K562 (cell line): ENCODE results near the gene SLC22A23. TPM values are rescaled to one million over a fixed set of nuclear protein-coding genes. Genes with fewer than 3 reads are reported as not detected.

Source experiments
- CHD1 ChIP-seq: fragments of 200-600 bp; sonication (generic); IDR thresholded peaks from one replicate; pipeline ENCODE4 v1.6.1; 2012; ENCODE audit warnings: mild to moderate bottlenecking, moderate library complexity, low read length, inconsistent platforms
- FOXP1 ChIP-seq: sonication (generic); formaldehyde crosslinking; IDR thresholded peaks from 2 replicates; pipeline ENCODE4 v1.8.0; 2022; ENCODE audit warnings: mild to moderate bottlenecking, missing genetic modification reagents
- FOXP4 ChIP-seq: sonication (generic); formaldehyde crosslinking; IDR thresholded peaks from 2 replicates; pipeline ENCODE4 v1.8.0; 2022; ENCODE audit warnings: mild to moderate bottlenecking, missing genetic modification reagents, borderline replicate concordance
- FUS ChIP-seq: fragments of 200-400 bp; formaldehyde crosslinking; optimal IDR thresholded peaks from 2 replicates; pipeline ENCODE3; 2017; ENCODE audit warnings: low read depth, low read length
- HMGN3 ChIP-seq: IDR thresholded peaks from 2 replicates; pipeline ENCODE4 v1.6.1; 2011; ENCODE audit warnings: borderline replicate concordance, low read depth, mild to moderate bottlenecking, mixed read lengths, low read length; ENCODE audit not compliant: insufficient read length; ENCODE audit errors: extremely low read depth
- MAX ChIP-seq: sonication (generic); formaldehyde crosslinking; IDR thresholded peaks from 2 replicates; pipeline ENCODE4 v1.9.0; 2022; ENCODE audit warnings: mild to moderate bottlenecking, missing genetic modification reagents
- MTA2 ChIP-seq: fragments of 450-650 bp; IDR thresholded peaks from 2 replicates; pipeline ENCODE4 v1.6.1; 2016; ENCODE audit warnings: low read depth
- NCOA4 ChIP-seq: fragments of 450-650 bp; IDR thresholded peaks from 2 replicates; pipeline ENCODE4 v1.6.1; 2018; ENCODE audit warnings: mild to moderate bottlenecking; ENCODE audit not compliant: partially characterized antibody
- NFE2 ChIP-seq: IDR thresholded peaks from 2 replicates; pipeline ENCODE4 v1.6.1; 2014; ENCODE audit warnings: antibody characterized with exemption, low read depth
- PHB2 ChIP-seq: fragments of 450-650 bp; IDR thresholded peaks from 2 replicates; pipeline ENCODE4 v1.6.1; 2017; ENCODE audit warnings: low read depth
- RNF2 ChIP-seq: sonication (generic); IDR thresholded peaks from 2 replicates; pipeline ENCODE4 v1.6.1; 2016
- SMAD2 ChIP-seq: fragments of 150-350 bp; IDR thresholded peaks from 2 replicates; pipeline ENCODE4 v1.6.1; 2014; ENCODE audit warnings: low read depth, mild to moderate bottlenecking, low read length
- STAT5B ChIP-seq: fragments of 250-450 bp; sonication (Bioruptor Pico); IDR thresholded peaks from 2 replicates; pipeline ENCODE4 v1.8.0; 2021; ENCODE audit warnings: mild to moderate bottlenecking, inconsistent platforms
- THAP12 ChIP-seq: fragments of 250-450 bp; sonication (Bioruptor Pico); IDR thresholded peaks from 2 replicates; pipeline ENCODE4 v1.9.0; 2021; ENCODE audit warnings: mild to moderate bottlenecking, inconsistent platforms
- USF1 ChIP-seq: sonication (generic); formaldehyde crosslinking; IDR thresholded peaks from 2 replicates; pipeline ENCODE4 v1.9.0; 2022; ENCODE audit warnings: mild to moderate bottlenecking, missing genetic modification reagents
- ZFP36 ChIP-seq: fragments of 150-350 bp; IDR thresholded peaks from 2 replicates; pipeline ENCODE4 v1.6.1; 2018; ENCODE audit warnings: low read length, low read depth; ENCODE audit not compliant: partially characterized antibody
- ZMIZ1 ChIP-seq, 2 experiments: fragments of 150-350 bp in 1 of 2; IDR thresholded peaks; 2 replicates each; pipeline ENCODE4 v1.6.1; 2012 to 2016; ENCODE audit warnings: low read depth in 2 of 2, low read length in 2 of 2, mild to moderate bottlenecking in 1 of 2, moderate library complexity in 1 of 2
- ZNF174 ChIP-seq: fragments of 250-450 bp; sonication (Bioruptor Pico); IDR thresholded peaks from 2 replicates; pipeline ENCODE4 v1.4.0; 2020; ENCODE audit warnings: mild to moderate bottlenecking
- ZNF589 ChIP-seq: fragments of 200-800 bp; sonication (Bioruptor generic); IDR thresholded peaks from 2 replicates; pipeline ENCODE4 v1.6.1; 2016; ENCODE audit warnings: low read depth, missing genetic modification characterization, missing compliant biosample characterization
- polyA plus RNA-seq, 8 experiments: library from polyadenylated mRNA; depleted of rRNA in 4 of 8; stranded (reverse) in 5 of 8; unstranded in 3 of 8; fragments of >200 nt; fragmentation: Nextera tagmentation in 2 of 8; fragmentation: Illumina TruSeq in 1 of 8; extraction: Ambion mirVana in 2 of 8; extraction: Trizol in 1 of 8; gene quantifications; 2 replicates each; pipeline versions ENCODE4 v1.2.1 to v1.2.3, GENCODE V29; 2011 to 2014; ENCODE audit warnings: inconsistent platforms in 1 of 8, missing spikeins in 1 of 8
- total RNA-seq, 7 experiments: library from RNA; depleted of rRNA in 6 of 7; stranded (reverse); fragments of >200 nt in 6 of 7; fragmentation: Illumina TruSeq in 2 of 7; extraction: Trizol in 2 of 7; gene quantifications; 2 replicates each; pipeline versions ENCODE4 v1.2.1 to v1.2.3, GENCODE V29; 2011 to 2021; ENCODE audit warnings: low replicate concordance in 1 of 7

SLC22A23 gene
- total and polyA plus RNA-seq, 9 of the 15 experiments (the other 6 are each of a cell fraction or from before 2014, with no cell fraction given), result 0.30 to 8.7 (median 2.5) TPM

DNA sequence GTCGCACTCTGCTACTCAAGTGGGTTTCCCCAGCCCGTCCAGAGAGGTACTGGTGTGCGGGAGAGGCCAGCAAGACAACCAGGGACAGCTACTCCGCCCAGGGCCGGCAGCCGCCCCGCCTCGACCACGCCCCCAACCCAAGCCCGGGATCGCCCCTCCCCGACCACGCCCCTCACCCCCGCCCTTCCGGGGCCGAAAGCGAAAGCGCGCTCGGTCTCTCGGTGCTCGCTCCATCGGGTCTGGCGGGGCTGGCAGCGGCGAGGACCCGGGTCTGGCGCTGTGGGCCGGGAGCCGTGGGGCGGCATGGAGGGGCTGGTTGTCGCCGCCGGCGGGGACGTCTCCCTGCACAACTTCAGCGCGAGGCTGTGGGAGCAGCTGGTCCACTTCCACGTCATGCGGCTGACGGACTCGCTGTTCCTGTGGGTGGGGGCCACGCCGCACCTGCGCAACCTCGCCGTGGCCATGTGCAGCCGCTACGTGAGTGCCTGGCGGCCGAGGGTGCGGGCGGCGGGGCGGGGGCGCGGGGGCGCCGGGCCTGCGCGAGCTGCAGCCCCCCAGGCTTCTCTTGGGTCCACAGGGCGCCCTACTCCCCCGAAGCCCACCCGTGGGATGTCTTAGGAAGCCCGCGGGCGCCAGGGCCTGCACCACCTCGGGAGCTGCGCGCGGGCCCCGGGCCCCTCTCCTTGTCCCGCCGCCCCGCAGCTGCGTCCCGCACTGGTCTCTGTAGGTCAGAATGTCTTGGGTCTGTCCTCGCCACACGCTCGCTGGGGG, 197.9 kb downstream of the SLC22A23 start, which contains the start of gene PSMG4 (continued):
- TF ChIP-seq USF1 (CRISPR knock-in tag), result peak; percentile 10; the same call in 1 of the 2 replicates
- peak; percentile 66 for TF ChIP-seq HMGN3
- peak; percentile 72 for TF ChIP-seq CHD1
- TF ChIP-seq NCOA4, result peak; percentile 74
- TF ChIP-seq FOXP4, result 0 out of 2 replicates have a peak, but pooled peaks have one; percentile 63
- TF ChIP-seq RNF2, result peak; percentile 57; the same call in 1 of the 2 replicates
- TF ChIP-seq ZMIZ1 (IDR thresholded peaks at IDR 0.05; ENCODE audit: low read depth in 2 of 2, low read length in 2 of 2), result peak in 1 of 2 experiments; percentile 92; a peak in 2 of 4 replicates
- no peak for TF ChIP-seq STAT5B
- TF ChIP-seq FOXP1 (CRISPR knock-in tag), result peak; percentile 88
- no peak for TF ChIP-seq ZNF589
- no peak for TF ChIP-seq ZNF174
- TF ChIP-seq MAX, result peak; percentile 90
- no peak for TF ChIP-seq PHB2
- no peak for TF ChIP-seq MTA2
- peak; percentile 92; the same call in 1 of the 2 replicates for TF ChIP-seq THAP12
- TF ChIP-seq ZFP36, result peak; percentile 46
- no peak for TF ChIP-seq SMAD2
- TF ChIP-seq FUS, result peak; percentile 63
- 0 out of 2 replicates have a peak, but pooled peaks have one; percentile 10 for TF ChIP-seq NFE2
